Upper lobe of left lung (tissue), 6 donors: ENCODE results near the gene BAIAP2L2. TPM values are rescaled to one million over a fixed set of nuclear protein-coding genes. Genes with fewer than 3 reads are reported as not detected.

ENCODE experiments used
- ATAC-seq, 2 donors: fragments of 200-7000 bp; cut with Tn5 transposase; one replicate each; pipeline ENCODE4 v1.9.1; 2022; ENCODE audit warnings: mild to moderate bottlenecking in 2 of 2, moderate library complexity in 2 of 2; ENCODE audit not compliant: low FRiP score in 2 of 2
- DNase-seq, 2 donors: peaks; one replicate each; pipeline ENCODE4 v3.0.0-alpha.2; 2019 to 2020
- H3K27ac ChIP-seq, 4 donors: fragments of 200-600 bp; sonication (generic); one replicate each; pipeline ENCODE4 v1.5.1; 2016 to 2019
- H3K27me3 ChIP-seq, 4 donors: fragments of 200-600 bp; sonication (generic); one replicate each; pipeline ENCODE4 v1.5.1; 2017 to 2019
- H3K36me3 ChIP-seq, 4 donors: fragments of 200-600 bp; sonication (generic); one replicate each; pipeline ENCODE4 v1.5.1; 2016 to 2019
- H3K4me1 ChIP-seq, 4 donors: fragments of 200-600 bp; sonication (generic); one replicate each; pipeline ENCODE4 v1.5.1; 2018 to 2019
- H3K4me3 ChIP-seq, 4 donors: fragments of 200-600 bp; sonication (generic); one replicate each; pipeline ENCODE4 v1.5.1; 2017 to 2019; ENCODE audit warnings: mild to moderate bottlenecking in 2 of 4, moderate library complexity in 1 of 4
- H3K9me3 ChIP-seq, 4 donors: fragments of 200-600 bp; sonication (generic); one replicate each; pipeline ENCODE4 v1.5.1; 2018 to 2019
- CTCF ChIP-seq, 6 experiments: fragments of 450-650 bp in 4 of 6; fragments of 200-600 bp in 2 of 6; sonication (generic) in 2 of 6; IDR thresholded peaks; one replicate each; pipeline ENCODE4 v1.5.1; 2016 to 2019; ENCODE audit warnings: antibody characterized with exemption in 6 of 6
- EP300 ChIP-seq, 4 donors: sonication (generic); formaldehyde crosslinking; IDR thresholded peaks; one replicate each; pipeline ENCODE4 v1.5.1; 2017; ENCODE audit warnings: antibody characterized with exemption in 4 of 4, control low read depth in 2 of 4
- POLR2A ChIP-seq, 4 donors: fragments of 450-650 bp; IDR thresholded peaks; one replicate each; pipeline ENCODE4 v1.5.1; 2016 to 2017; ENCODE audit warnings: antibody characterized with exemption in 4 of 4, mild to moderate bottlenecking in 2 of 4
- POLR2AphosphoS5 ChIP-seq, 2 donors: sonication (generic); formaldehyde crosslinking; IDR thresholded peaks; one replicate each; pipeline ENCODE4 v1.5.1; 2017; ENCODE audit warnings: antibody characterized with exemption in 2 of 2
- WGBS, 2 donors: methylation state at CpG; one replicate each; pipeline ENCODE4 v1.1.5; 2017 to 2018; 5-methylcytosine and 5-hydroxymethylcytosine counted together
- total RNA-seq, 6 donors: library from RNA; depleted of rRNA in 4 of 6; stranded (reverse); fragments of >200 nt in 4 of 6; gene quantifications; one replicate each; pipeline versions ENCODE4 v1.1.0 to v1.2.1, GENCODE V29; 2016 to 2021
- donor health status: DM: no; HTN: no; CAD: no; lungs with moderate emphysema.
- donor health status: DM: no; HTN: yes; CAD: no; lungs with severe emphysema.

Gene BAIAP2L2
- total RNA-seq, 6 donors from 2014 or later, result 0.94 to 6.3 (median 0.98) TPM; not detected in 3

GRCh38 chr22:38097557-38098409 is 12.7 kb downstream of the BAIAP2L2 start:
- Histone ChIP-seq H3K9me3 (no peaks in the 10 kb centered on the region), H3K27ac (no peak overlapping the region), H3K36me3 (no peaks in the 10 kb centered on the region), H3K4me1 (peaks cover 4 to 10% (median 7%) of the 10 kb centered on the region in 4 donors), H3K27me3 (no peaks in the 10 kb centered on the region), H3K4me3 (no peak overlapping the region)
- no peak for TF ChIP-seq POLR2AphosphoS5 (IDR thresholded peaks at IDR 0.05)
- no peak for TF ChIP-seq POLR2A (IDR thresholded peaks at IDR 0.05)
- no peak for TF ChIP-seq EP300 (IDR thresholded peaks at IDR 0.05)
- peak in 1 of 6 experiments; percentile 18 for TF ChIP-seq CTCF (IDR thresholded peaks at IDR 0.05)
- ATAC-seq (peak; percentile 50 to 64), DNase-seq (peak in 1 of 2 donors; percentile 68)
- 61 to 81% methylated on average over 18 to 30 of the region's 32 CpGs for WGBS, 2 donors

- DNase-seq (peak in 1 of 2 donors; percentile 46), ATAC-seq (no peak)
- no peaks in the 10 kb centered on the region for H3K9me3 ChIP-seq
- no peaks in the 10 kb centered on the region for H3K27me3 ChIP-seq
- peaks cover 4 to 10% (median 7%) of the 10 kb centered on the region in 4 donors for H3K4me1 ChIP-seq
- no peaks in the 10 kb centered on the region for H3K36me3 ChIP-seq
- no peak overlapping the region for H3K4me3 ChIP-seq
- TF ChIP-seq POLR2AphosphoS5 (IDR thresholded peaks at IDR 0.05), result no peak
- H3K27ac ChIP-seq, result no peak overlapping the region
- 87 to 94% methylated on average over 14 to 15 of the region's 15 CpGs for WGBS, 2 donors
Observed at GRCh38 chr22:38097058-38097457, 13.4 kb downstream of the BAIAP2L2 start.

DNA sequence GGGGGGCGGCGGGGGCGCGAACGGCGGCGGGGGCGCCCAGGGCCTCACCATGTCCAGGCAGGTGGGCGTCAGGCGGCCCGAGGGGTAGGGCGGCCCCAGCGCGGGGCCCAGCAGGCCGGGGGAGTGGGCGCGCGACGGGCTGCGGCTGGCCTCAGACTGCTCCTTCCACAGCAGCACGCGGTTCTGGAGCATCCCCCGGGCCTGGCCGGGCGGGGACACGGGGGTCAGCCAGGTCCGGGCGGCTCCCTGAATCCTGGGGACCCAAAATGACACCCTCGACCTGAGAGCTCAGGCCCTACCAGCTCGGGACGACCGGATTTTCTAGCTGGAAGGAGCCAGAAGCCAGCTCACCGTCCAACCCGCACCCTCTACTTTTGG is 21.0 kb downstream of the BAIAP2L2 start:
- DNase-seq (peak in 1 of 2 donors; percentile 85), ATAC-seq (peak in 1 of 2 donors; percentile 23)
- TF ChIP-seq EP300 (IDR thresholded peaks at IDR 0.05), result no peak
- no peak for TF ChIP-seq CTCF (IDR thresholded peaks at IDR 0.05)
- no peak for TF ChIP-seq POLR2A (IDR thresholded peaks at IDR 0.05)
- TF ChIP-seq POLR2AphosphoS5 (IDR thresholded peaks at IDR 0.05), result no peak
- Histone ChIP-seq H3K36me3 (no peaks in the 10 kb centered on the region), H3K4me1 (peaks cover 8 to 14% (median 11%) of the 10 kb centered on the region in 4 donors), H3K27ac (no peak overlapping the region), H3K27me3 (peaks cover 0 to 12% (median 7%) of the 10 kb centered on the region in 4 donors), H3K4me3 (peak overlapping the region in 2 of 4 donors; percentile 20 to 29), H3K9me3 (no peaks in the 10 kb centered on the region)
- WGBS, 2 donors, result 60 to 85% methylated on average over 4 to 14 of the region's 34 CpGs

- no peaks in the 10 kb centered on the region for H3K9me3 ChIP-seq
- TF ChIP-seq POLR2A (IDR thresholded peaks at IDR 0.05), result no peak
- no peak for TF ChIP-seq POLR2AphosphoS5 (IDR thresholded peaks at IDR 0.05)
- no peak for TF ChIP-seq CTCF (IDR thresholded peaks at IDR 0.05)
- no peak for TF ChIP-seq EP300 (IDR thresholded peaks at IDR 0.05)
- no peaks in the 10 kb centered on the region for H3K36me3 ChIP-seq
- 29 to 62% methylated on average over 16 to 22 of the region's 85 CpGs for WGBS, 2 donors
- H3K27me3 ChIP-seq, result peaks cover 0 to 12% (median 7%) of the 10 kb centered on the region in 4 donors
- H3K27ac ChIP-seq, result no peak overlapping the region
- ATAC-seq (peak in 1 of 2 donors; percentile 77), DNase-seq (peak in 1 of 2 donors; percentile 84)
- H3K4me1 ChIP-seq, result peaks cover 8 to 14% (median 11%) of the 10 kb centered on the region in 4 donors
- H3K4me3 ChIP-seq, result peak overlapping the region in 3 of 4 donors; percentile 20 to 33 (median 29)
Observed at GRCh38 chr22:38088629-38089473, 21.6 kb downstream of the BAIAP2L2 start.

DNA sequence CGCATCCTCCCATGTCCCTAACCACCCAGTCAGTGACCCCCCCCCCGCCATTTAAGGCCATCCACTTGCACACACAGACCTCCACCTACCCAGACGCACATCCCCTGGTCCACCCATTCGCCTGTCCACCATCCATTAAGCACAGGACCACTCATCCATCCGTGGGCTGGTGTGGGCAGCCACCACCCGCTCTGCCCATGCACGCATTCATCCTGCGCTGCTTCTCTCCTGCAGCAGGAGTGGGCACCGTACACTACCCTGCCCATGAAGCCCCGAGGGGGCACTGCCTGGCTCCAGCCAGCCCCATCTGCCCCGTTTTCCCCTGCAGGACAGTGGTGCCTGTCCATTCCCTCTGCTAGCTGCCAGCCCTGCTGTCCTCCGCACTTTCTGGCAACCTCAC is 22.6 kb downstream of the BAIAP2L2 start:
- DNase-seq (peak in 1 of 2 donors; percentile 70), ATAC-seq (no peak)
- WGBS, 2 donors, result 91 to 96% methylated on average over 12 of the region's 12 CpGs
- TF ChIP-seq CTCF (IDR thresholded peaks at IDR 0.05) (no peak), EP300 (IDR thresholded peaks at IDR 0.05) (no peak), POLR2AphosphoS5 (IDR thresholded peaks at IDR 0.05) (no peak), POLR2A (IDR thresholded peaks at IDR 0.05) (no peak)
- Histone ChIP-seq H3K4me3 (no peak overlapping the region), H3K27ac (no peak overlapping the region), H3K36me3 (no peaks in the 10 kb centered on the region), H3K27me3 (peaks cover 0 to 14% (median 8%) of the 10 kb centered on the region in 4 donors), H3K4me1 (peaks cover 8 to 17% (median 11%) of the 10 kb centered on the region in 4 donors), H3K9me3 (no peaks in the 10 kb centered on the region)
